HG02623 (cell line): ENCODE results near the gene DHX16.

Source experiments
- ATAC-seq: cut with Tn5 transposase; IDR thresholded peaks from one replicate; pipeline ENCODE4 v1.9.1; 2021; ENCODE audit warnings: moderate library complexity; ENCODE audit not compliant: unreplicated experiment

Gene DHX16

GRCh38 chr6:30641048-30641447, 31.8 kb downstream of the DHX16 start:
- ATAC-seq, result no peak

DNA sequence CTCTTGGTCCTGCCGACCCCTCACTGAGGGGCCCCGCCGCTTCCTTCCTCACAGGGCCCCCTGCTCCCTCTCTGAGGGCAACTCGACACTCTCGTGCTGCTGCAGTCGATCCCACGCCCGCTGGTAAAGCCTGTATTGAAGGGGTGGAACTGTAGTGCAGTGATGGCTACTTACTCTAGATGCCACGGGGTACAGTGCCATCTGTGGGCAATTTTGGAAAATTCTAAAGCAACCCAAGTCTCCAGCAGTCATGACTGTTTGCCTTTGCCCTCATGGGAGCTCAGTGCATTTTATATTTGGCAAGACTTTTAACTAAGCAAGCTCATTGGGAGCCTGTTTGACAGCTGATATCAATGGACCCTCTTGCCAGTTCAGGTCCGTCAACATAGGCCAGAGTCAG, 32.3 kb downstream of the DHX16 start:
- no peak for ATAC-seq

GRCh38 chr6:30635834-30636233, 37.0 kb downstream of the DHX16 start:
- no peak for ATAC-seq

DNA sequence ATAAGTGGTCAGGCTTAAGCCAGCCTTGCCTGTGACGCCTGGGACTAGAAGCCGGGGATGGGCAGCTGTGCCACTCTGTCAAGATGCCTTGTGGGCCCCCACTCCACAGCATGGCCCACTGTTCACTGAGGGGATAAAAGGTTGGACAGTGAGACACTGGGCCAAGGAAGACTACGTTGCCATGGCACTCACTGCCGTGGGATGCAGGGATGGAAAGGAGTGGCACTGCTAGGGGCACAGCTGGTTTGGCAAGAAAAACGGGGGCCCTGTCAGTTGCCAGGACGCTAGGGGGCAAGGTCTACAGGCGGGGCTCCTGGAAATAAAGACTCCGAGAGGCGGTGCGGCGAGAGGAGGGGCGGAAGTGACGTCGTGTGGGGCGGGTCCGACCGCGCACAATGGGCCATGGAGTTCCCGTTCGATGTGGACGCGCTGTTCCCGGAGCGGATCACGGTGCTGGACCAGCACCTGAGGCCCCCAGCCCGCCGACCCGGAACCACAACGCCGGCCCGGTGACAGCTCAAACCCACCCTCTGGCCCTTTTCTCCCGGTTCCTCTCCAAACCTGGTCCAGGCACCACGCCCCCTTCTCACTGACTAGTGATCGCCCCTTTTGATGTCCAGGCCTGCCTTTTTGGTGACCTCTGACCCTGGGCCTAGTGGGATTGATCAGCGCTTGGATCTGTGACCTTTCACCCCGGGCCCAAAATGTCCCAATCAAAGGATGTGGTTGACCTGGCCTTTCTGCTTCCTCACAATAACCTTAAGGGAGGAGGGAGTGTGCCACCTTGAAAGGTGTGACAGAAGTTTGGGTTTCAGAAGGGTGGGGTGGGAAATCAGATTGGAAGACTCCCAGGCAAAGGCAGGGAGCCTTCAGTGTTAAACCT, 46.1 kb downstream of the DHX16 start, which contains the start of gene ATAT1:
ATAT1 (plus strand) TSS at position 391 of the 883 bp plus-strand sequence.
- peak; percentile 60 for ATAC-seq

DNA sequence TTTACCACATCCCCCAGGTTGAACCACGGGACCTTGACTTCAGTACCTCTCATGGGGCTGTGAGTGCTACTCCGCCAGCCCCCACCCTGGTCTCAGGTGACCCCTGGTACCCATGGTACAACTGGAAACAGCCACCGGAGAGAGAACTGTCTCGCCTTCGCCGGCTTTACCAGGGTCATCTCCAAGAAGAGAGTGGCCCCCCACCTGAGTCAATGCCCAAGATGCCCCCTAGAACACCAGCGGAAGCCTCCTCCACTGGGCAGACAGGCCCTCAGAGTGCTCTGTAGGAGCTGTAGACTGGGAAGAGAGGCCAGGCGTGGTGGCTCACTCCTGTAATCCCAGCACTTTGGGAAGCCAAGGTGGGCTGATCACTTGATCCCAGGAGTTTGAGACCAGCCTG, 47.3 kb downstream of the DHX16 start:
- no peak for ATAC-seq

GRCh38 chr6:30619561-30619960, 53.2 kb downstream of the DHX16 start:
- ATAC-seq, result no peak

GRCh38 chr6:30618270-30618797, 54.5 kb downstream of the DHX16 start:
- ATAC-seq, result no peak

DNA sequence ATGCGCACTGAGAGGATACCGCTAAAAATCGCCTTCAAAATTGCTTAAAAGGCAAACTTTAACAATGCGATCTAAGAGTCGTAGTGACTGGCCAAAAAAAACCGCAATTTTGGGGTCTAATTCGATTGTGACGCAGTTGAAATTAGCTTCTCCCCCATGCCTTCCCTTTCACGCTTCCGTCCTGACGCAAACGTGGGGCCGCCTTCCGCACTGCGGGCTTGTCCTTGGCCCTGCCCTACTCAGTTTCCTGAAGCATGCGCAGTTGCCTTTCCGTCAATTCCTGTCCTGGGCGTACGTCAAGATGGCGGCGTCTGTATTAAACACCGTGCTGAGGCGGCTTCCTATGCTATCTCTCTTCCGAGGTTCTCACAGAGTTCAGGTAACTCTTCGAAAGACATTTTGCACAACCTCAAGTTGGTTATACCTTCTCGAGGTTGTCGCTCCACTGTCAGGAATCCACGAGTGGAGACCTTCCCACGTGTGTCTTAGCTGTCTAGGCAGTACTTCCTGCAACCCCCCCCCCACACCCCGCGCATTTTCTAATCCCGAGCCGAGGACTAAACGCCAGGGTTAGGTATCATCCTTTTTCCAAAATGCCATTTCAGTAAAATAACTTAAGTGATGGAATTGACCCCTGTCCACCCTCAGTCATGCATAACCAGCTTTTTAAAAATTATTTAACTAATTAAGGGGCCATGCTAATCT, 55.1 kb downstream of the DHX16 start, which contains the start of gene MRPS18B:
MRPS18B (plus strand) TSS at position 276 of the 705 bp plus-strand sequence; CDS start at position 302, 26 bp downstream.
- ATAC-seq, result peak; percentile 59

DNA sequence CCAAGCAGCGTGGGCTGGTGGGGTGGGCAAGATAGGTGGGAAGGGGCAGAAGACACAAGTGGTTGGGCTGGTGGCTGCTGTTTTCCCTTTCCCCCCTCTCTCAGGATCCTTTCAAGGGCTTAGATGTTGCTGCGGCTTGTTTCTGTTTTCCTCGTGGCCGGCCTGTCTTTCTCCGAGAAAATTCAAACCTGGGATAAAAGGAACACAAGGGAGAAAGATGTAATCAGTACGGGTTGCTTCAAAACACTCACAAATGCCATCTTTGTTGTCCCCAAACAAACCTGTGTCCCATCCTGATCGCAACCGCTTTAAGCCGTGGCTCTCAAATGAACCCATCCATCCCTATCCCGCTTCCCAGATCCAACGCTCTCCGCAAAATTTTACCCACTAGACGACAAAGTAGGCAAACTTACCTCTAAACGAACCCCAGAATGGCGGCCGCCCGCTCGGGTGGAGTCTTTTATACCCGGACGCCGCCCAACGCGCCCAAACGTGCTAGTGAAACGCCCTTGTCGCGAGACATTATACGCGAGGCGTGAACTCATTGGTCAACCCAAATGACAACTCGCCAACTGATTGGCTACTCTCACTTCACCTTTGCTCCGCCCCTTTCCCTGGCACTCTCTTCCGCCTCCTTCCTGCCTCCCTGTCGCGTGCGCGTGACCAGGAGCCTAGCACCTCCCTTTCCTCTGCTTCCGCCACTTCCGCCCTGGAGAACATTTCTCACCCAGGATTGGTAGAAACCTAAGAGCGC, 55.8 kb downstream of the DHX16 start, which contains the start of gene PPP1R10:
PPP1R10 (minus strand) TSS at position 433 of the 754 bp plus-strand sequence. CDS start 7,299 bp downstream, outside the sequence.
- peak; percentile 84 for ATAC-seq

DNA sequence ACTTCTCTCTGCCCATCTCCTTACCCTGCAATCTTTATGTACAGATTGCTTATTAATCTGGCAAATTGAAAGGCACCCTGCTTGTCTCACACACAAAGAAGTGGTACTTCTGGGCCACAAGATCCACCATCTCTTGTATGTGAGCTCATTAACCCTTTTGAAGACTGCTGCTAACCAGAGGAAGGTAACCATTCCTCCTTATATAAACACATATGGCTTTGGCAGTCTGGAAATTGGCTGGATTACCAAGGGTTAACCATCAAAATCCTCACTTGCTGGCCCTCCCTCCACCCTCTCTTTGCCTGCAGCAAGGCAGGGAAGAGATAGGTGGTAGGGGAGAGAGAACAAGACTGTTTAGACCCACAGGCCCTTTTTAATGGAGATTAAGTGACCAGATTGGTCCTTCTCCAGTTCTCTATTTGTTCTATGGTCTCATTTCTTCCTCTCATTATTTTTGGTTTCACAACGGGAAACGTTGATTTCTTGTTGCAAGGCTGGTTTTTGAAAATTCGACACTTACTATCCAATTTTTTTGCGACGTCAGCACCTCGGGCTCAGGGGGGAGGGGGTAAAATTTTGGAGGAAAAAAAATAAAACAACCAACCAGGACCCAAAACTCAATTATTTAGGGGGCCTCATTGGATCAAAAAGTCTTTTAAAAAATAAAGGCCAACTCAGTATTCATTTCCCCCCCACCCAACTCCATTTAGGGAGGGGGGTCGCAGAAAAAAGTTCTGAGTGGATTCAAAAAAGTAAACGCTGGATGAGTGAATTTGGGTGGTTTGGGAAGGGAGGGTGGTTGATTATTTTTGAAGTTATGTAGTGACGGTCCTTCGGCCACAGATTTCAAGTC, 56.6 kb downstream of the DHX16 start:
- ATAC-seq, result no peak

DNA sequence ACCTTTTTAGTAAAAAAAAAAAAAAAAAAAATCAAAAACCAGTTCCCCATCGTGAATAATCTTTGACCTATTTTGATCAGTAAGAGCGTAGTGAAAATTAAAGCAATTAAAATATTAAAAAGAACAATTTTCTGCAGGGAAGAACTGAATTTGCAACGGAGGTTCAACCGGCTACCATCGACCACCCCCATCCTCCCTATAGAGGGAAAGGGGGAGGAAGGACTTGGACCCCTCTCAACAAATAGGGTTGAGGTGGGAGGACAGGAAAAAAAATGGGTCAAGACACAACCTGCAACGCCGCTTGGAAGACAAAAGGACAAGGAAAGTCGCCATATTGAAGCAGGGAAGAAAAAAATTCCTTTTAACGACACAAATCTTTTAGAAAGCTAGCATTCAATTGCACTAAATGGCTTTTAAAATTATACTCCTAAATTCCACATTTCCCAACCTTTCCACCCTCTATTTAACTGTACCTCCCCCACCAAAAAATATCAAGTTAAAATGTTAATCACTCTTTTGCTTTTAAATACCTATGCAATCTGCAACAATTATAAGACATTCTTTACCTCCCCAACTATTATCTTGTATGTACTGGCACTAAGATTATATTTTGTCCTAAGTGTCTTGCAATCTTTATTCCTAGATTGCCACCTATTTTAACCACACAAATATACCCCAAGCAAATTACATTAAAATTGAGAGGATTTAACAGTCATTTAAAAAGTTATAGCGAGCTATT, 57.4 kb downstream of the DHX16 start:
- no peak for ATAC-seq

- ATAC-seq, result no peak
Measured at GRCh38 chr6:30614843-30615218, 58.0 kb downstream of the DHX16 start.

- no peak for ATAC-seq
Measured at GRCh38 chr6:30614044-30614842, 58.6 kb downstream of the DHX16 start.

DNA sequence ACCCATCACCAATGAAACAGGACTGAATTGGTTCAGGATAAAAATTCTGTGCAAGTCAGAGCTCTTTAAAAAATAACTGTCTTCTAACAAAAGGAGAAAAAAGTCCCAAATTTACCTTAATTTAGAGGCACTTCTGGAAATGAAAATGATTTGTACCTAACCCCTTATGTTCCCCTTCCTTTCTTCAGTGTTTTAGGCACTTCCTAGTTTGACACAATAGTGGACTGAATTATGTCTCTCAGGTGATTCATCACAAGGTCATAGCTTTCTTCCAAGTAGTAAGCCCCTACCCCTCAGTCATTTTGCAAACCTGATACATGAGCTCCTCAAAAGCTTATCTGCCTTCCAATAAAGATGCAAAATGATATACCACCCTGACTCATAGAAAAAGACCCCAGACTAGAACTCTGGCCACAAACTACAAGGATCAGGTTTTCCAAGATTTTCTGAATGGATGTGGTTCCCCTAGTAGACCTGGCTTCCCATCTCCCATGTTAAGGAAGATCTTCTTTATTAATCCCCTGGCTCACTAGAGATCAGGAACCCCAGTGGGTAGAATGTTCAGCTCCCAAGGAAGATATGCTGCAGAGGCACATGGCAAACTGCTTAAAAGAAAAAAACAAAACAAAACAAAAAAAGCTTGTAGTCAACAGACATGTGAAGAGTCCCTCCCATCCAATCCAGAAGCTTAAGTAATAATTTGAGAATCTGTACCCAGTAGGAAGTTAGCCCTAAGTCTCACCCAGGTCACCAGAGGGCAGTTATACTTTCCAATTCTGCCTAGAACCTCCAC, 59.4 kb downstream of the DHX16 start:
- no peak for ATAC-seq

GRCh38 chr6:30612687-30613248, 60.0 kb downstream of the DHX16 start:
- no peak for ATAC-seq

- no peak for ATAC-seq
Measured at GRCh38 chr6:30612213-30612612, 60.6 kb downstream of the DHX16 start.

- no peak for ATAC-seq
Measured at GRCh38 chr6:30611856-30612194, 61.0 kb downstream of the DHX16 start.
